SK-N-SH treated with all-trans-retinoic acid at 6 μM for 48 hours (cell line): ENCODE measurements around the gene WIPI1.

Source experiments
- ARNTL ChIP-seq: fragments of 450-650 bp; formaldehyde crosslinking; IDR thresholded peaks from 2 replicates; pipeline ENCODE4 v1.5.0; 2020; ENCODE audit warnings: low read depth, mild to moderate bottlenecking, moderate library complexity, borderline replicate concordance
- GLIS3 ChIP-seq: fragments of 250-450 bp; sonication (Bioruptor Pico); IDR thresholded peaks from 2 replicates; pipeline ENCODE4 v1.5.0; 2020; ENCODE audit warnings: mild to moderate bottlenecking, moderate library complexity
- OSR1 ChIP-seq: fragments of 250-450 bp; sonication (Bioruptor Pico); IDR thresholded peaks from 2 replicates; pipeline ENCODE4 v1.8.0; 2022; ENCODE audit warnings: moderate library complexity, mild to moderate bottlenecking, inconsistent platforms
- RARB ChIP-seq: fragments of 250-450 bp; sonication (Bioruptor Pico); IDR thresholded peaks from 2 replicates; pipeline ENCODE4 v1.8.0; 2021; ENCODE audit warnings: mild to moderate bottlenecking, moderate library complexity
- ZFP3 ChIP-seq: fragments of 250-450 bp; sonication (Bioruptor Pico); IDR thresholded peaks from 2 replicates; pipeline ENCODE4 v1.5.0; 2020; ENCODE audit warnings: mild to moderate bottlenecking, moderate library complexity
- TF ChIP-seq, protein P1 (sequence below): fragments of 250-450 bp; sonication (Bioruptor Pico); IDR thresholded peaks from 2 replicates; pipeline ENCODE4 v1.8.0; 2020; ENCODE audit warnings: mild to moderate bottlenecking, moderate library complexity, borderline replicate concordance
- TF ChIP-seq, protein P2 (sequence below): fragments of 250-450 bp; sonication (Bioruptor Pico); IDR thresholded peaks from 2 replicates; pipeline ENCODE4 v1.5.1; 2021; ENCODE audit warnings: mild to moderate bottlenecking, moderate library complexity
- TF ChIP-seq, protein P3 (sequence below): fragments of 250-450 bp; sonication (Bioruptor Pico); IDR thresholded peaks from 2 replicates; pipeline ENCODE4 v1.8.0; 2021; ENCODE audit warnings: low read depth, mild to moderate bottlenecking, moderate library complexity, borderline replicate concordance

DNA sequence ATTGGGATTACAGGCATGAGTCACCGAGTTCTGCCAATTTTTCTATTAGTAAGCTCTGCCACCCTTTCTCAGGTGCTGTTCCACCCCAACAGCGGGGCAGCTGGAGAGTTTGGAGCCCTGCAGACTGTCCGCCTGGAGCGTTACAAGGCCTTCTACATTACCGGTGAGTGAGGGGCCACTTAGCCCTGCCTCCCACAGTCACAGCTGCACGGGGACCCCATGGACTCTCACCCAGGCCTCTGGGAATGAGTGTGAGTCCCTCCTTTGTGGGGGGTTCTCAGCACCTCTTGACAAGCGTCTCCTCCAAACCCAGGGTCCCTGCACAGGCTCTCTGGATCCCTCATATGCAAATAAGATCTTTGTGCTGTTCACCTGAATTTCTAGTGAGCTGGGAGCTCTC lies 56.0 kb downstream of the WIPI1 start:
- TF ChIP-seq ZFP3 (CRISPR knock-in tag) (no peak), ARNTL (CRISPR knock-in tag) (no peak), OSR1 (CRISPR knock-in tag) (no peak), GLIS3 (CRISPR knock-in tag) (no peak), RARB (CRISPR knock-in tag) (no peak)
- TF ChIP-seq, protein P1, sequence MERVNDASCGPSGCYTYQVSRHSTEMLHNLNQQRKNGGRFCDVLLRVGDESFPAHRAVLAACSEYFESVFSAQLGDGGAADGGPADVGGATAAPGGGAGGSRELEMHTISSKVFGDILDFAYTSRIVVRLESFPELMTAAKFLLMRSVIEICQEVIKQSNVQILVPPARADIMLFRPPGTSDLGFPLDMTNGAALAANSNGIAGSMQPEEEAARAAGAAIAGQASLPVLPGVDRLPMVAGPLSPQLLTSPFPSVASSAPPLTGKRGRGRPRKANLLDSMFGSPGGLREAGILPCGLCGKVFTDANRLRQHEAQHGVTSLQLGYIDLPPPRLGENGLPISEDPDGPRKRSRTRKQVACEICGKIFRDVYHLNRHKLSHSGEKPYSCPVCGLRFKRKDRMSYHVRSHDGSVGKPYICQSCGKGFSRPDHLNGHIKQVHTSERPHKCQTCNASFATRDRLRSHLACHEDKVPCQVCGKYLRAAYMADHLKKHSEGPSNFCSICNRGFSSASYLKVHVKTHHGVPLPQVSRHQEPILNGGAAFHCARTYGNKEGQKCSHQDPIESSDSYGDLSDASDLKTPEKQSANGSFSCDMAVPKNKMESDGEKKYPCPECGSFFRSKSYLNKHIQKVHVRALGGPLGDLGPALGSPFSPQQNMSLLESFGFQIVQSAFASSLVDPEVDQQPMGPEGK = no peak
- TF ChIP-seq, protein P2, sequence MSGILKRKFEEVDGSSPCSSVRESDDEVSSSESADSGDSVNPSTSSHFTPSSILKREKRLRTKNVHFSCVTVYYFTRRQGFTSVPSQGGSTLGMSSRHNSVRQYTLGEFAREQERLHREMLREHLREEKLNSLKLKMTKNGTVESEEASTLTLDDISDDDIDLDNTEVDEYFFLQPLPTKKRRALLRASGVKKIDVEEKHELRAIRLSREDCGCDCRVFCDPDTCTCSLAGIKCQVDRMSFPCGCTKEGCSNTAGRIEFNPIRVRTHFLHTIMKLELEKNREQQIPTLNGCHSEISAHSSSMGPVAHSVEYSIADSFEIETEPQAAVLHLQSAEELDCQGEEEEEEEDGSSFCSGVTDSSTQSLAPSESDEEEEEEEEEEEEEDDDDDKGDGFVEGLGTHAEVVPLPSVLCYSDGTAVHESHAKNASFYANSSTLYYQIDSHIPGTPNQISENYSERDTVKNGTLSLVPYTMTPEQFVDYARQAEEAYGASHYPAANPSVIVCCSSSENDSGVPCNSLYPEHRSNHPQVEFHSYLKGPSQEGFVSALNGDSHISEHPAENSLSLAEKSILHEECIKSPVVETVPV (CRISPR knock-in tag) = no peak
- TF ChIP-seq, protein P3, sequence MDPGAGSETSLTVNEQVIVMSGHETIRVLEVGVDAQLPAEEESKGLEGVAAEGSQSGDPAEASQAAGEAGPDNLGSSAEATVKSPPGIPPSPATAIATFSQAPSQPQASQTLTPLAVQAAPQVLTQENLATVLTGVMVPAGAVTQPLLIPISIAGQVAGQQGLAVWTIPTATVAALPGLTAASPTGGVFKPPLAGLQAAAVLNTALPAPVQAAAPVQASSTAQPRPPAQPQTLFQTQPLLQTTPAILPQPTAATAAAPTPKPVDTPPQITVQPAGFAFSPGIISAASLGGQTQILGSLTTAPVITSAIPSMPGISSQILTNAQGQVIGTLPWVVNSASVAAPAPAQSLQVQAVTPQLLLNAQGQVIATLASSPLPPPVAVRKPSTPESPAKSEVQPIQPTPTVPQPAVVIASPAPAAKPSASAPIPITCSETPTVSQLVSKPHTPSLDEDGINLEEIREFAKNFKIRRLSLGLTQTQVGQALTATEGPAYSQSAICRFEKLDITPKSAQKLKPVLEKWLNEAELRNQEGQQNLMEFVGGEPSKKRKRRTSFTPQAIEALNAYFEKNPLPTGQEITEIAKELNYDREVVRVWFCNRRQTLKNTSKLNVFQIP (CRISPR knock-in tag) = no peak
